ENCODE data around the gene FOXE3.

The FOXE3 gene

GRCh38 chr1:47417170-47418044 is 1.3 kb downstream of the FOXE3 start:
- no peak for DNase-seq (ENCODE audit: extremely low spot score)
- ChIA-PET POLR2A (no interaction called here), CTCF (interaction anchor here (2.1 to 6.0 kb wide), 3 partner anchors 15 to 224 kb away, joined by 8 to 50 read pairs (median 9); no protein-coding TSS in a partner anchor)
- TF ChIP-seq CTCF (IDR thresholded peaks at IDR 0.05; ENCODE audit: control extremely low read depth, extremely low read depth, low read depth, missing control alignments): no peak

- CTCF ChIA-PET: interaction anchor here (1.0 to 6.0 kb wide), 4 partner anchors 15 to 292 kb away, joined by 3 to 50 read pairs (median 8); no protein-coding TSS in a partner anchor
- no peak for TF ChIP-seq CTCF (IDR thresholded peaks at IDR 0.05; ENCODE audit: control extremely low read depth, extremely low read depth, low read depth, missing control alignments)
- POLR2A ChIA-PET: no interaction called here
- DNase-seq (ENCODE audit: extremely low spot score): no peak
Observed at GRCh38 chr1:47418122-47418521, 2.0 kb downstream of the FOXE3 start.

GRCh38 chr1:47418681-47419325 is 2.7 kb downstream of the FOXE3 start:
- TF ChIP-seq CTCF (IDR thresholded peaks at IDR 0.05; ENCODE audit: control extremely low read depth, extremely low read depth, low read depth, missing control alignments): no peak
- ChIA-PET CTCF (interaction anchor here (0.7 to 6.0 kb wide), 7 partner anchors 14 to 291 kb away, joined by 3 to 50 read pairs (median 8); partner anchors contain the start of gene FOXD2), POLR2A (no interaction called here)
- no peak for DNase-seq (ENCODE audit: extremely low spot score)

- CTCF ChIA-PET: interaction anchor here (0.9 to 6.0 kb wide), 6 partner anchors 8 to 289 kb away, joined by 3 to 50 read pairs (median 7); partner anchors contain the start of gene FOXD2
- POLR2A ChIA-PET: no interaction called here
- TF ChIP-seq CTCF (IDR thresholded peaks at IDR 0.05; ENCODE audit: control extremely low read depth, extremely low read depth, low read depth, missing control alignments): no peak
- no peak for DNase-seq (ENCODE audit: extremely low spot score)
Observed at GRCh38 chr1:47420547-47420946, 4.5 kb downstream of the FOXE3 start.

- ChIA-PET POLR2A (no interaction called here), CTCF (interaction anchor here (0.7 to 3.2 kb wide), 7 partner anchors 10 to 270 kb away, joined by 3 to 22 read pairs (median 7); no protein-coding TSS in a partner anchor)
- no peak for TF ChIP-seq CTCF (IDR thresholded peaks at IDR 0.05; ENCODE audit: control extremely low read depth, extremely low read depth, low read depth, missing control alignments)
- no peak for DNase-seq (ENCODE audit: extremely low spot score)
Observed at GRCh38 chr1:47423872-47424271, 7.8 kb downstream of the FOXE3 start.

- no peak for DNase-seq (ENCODE audit: extremely low spot score)
- POLR2A ChIA-PET: no interaction called here
Observed at GRCh38 chr1:47424336-47424982, 8.4 kb downstream of the FOXE3 start.

More at GRCh38 chr1:47424336-47424982, 8.4 kb downstream of the FOXE3 start:
- TF ChIP-seq CTCF (IDR thresholded peaks at IDR 0.05; ENCODE audit: control extremely low read depth, extremely low read depth, low read depth, missing control alignments): peak; percentile 66
- CTCF ChIA-PET: interaction anchor here (0.7 to 3.2 kb wide), 9 partner anchors 9 to 302 kb away, joined by 3 to 22 read pairs (median 4); no protein-coding TSS in a partner anchor

Data from GM10248 (cell line).